HS-5 (cell line): ENCODE measurements around the gene EXT2.
A peak's percentile ranks its signal among the peaks of the same experiment; 100 is the strongest.

ENCODE experiments used
- DNase-seq: peaks from one replicate; pipeline ENCODE4 v3.0.0-alpha.2; 2012; ENCODE audit warnings: low read depth

Gene EXT2

DNA sequence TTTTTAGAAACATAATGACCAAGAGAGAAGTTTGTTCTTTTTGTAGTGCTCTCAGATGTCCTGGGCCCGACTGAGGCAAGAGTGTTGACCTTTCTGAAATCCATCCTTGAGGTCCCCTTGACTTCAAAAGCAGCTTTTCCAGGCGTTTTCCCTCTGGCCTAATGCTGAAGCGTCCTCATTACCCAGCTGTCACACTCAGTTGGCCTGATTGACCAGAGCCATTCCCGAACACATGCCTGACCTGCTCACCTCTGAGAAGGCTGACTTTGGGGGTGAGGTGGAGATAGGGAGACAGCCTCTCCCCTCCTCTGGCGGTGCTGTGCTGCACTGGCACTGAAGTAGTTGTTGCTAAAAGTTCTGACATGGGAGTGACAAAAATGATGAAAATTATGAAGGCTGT, 147.6 kb downstream of the EXT2 start:
- DNase-seq, result no peak

DNA sequence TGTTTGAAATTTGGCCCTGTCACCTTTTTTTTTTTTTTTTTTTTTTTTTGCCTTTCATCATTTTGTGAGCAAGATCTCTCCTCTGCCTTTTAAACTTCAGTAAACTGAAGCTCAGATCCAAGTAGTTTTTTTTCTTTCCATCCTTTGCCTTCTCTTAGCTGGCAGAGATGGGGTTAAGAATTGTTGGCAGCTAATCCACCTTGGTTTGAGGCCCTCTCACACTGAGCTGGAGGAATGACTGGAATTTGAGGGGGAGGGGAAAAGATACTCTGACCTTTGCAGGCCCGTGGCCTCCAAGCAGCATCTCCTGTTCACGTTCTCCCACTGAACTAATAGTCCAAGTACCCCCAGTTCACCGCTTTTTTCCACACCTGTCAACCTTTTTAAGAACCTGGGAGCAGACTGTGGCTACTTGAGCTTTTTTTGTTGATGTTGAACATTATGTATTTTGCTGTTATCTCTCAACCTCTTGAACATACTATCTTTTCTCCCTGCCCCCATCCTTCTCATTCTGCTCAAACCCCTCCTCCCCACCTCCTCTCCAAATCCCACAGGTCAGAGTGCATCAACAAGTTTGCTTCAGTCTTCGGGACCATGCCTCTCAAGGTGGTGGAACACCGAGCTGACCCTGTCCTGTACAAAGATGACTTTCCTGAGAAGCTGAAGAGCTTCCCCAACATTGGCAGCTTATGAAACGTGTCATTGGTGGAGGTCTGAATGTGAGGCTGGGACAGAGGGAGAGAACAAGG, 148.3 kb downstream of the EXT2 start:
- DNase-seq, result peak; percentile 18

DNA sequence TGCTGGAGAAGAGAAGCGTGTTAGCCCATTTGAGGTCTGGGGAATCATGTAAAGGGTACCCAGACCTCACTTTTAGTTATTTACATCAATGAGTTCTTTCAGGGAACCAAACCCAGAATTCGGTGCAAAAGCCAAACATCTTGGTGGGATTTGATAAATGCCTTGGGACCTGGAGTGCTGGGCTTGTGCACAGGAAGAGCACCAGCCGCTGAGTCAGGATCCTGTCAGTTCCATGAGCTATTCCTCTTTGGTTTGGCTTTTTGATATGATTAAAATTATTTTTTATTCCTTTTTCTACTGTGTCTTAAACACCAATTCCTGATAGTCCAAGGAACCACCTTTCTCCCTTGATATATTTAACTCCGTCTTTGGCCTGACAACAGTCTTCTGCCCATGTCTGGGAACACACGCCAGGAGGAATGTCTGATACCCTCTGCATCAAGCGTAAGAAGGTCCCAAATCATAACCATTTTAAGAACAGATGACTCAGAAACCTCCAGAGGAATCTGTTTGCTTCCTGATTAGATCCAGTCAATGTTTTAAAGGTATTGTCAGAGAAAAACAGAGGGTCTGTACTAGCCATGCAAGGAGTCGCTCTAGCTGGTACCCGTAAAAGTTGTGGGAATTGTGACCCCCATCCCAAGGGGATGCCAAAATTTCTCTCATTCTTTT, 149.3 kb downstream of the EXT2 start:
- no peak for DNase-seq

- DNase-seq, result no peak
Observed at GRCh38 chr11:44246726-44247125, 151.2 kb downstream of the EXT2 start.

- no peak for DNase-seq
Observed at GRCh38 chr11:44247508-44247907, 152.0 kb downstream of the EXT2 start.

GRCh38 chr11:44248109-44248508, 152.6 kb downstream of the EXT2 start:
- no peak for DNase-seq

- DNase-seq, result no peak
Observed at GRCh38 chr11:44250421-44250820, 154.9 kb downstream of the EXT2 start.

- DNase-seq, result no peak
Observed at GRCh38 chr11:44252999-44253602, 157.6 kb downstream of the EXT2 start.

GRCh38 chr11:44255406-44256071, 160.1 kb downstream of the EXT2 start:
- no peak for DNase-seq

- no peak for DNase-seq
Observed at GRCh38 chr11:44256673-44257291, 161.3 kb downstream of the EXT2 start.

- DNase-seq, result no peak
Observed at GRCh38 chr11:44257338-44258189, 162.1 kb downstream of the EXT2 start.

- no peak for DNase-seq
Observed at GRCh38 chr11:44258190-44258489, 162.7 kb downstream of the EXT2 start.

DNA sequence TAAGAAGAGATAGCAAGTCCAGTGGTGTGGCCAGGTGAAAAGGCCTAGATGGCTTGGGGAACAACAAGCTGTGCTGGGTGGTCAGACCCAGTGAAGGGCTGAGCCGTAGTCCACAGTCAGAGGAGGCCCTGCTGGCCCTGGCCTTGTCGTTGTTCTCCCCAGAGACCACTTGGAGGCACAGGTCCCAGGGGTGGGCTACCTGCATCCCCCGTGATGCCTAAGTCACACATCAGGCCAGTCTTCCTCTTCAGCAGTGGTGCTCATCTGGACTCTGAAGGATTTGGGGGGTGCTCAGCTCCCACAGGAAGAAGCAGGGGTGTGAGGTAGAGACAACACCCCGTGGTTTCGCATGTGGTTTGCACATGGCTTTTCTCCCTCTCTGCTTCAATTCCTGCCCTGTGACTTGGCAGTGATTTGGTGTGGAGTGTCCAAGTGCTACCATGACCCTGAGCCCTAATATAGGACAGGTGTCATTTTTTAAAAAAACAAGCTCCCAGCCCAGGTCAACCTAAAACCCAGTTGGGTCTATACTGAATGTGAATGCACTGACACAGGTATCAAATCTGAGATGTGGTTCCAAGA, 163.5 kb downstream of the EXT2 start:
- no peak for DNase-seq

- no peak for DNase-seq
Observed at GRCh38 chr11:44260081-44260480, 164.6 kb downstream of the EXT2 start.

- no peak for DNase-seq
Observed at GRCh38 chr11:44261800-44262591, 166.5 kb downstream of the EXT2 start.

DNA sequence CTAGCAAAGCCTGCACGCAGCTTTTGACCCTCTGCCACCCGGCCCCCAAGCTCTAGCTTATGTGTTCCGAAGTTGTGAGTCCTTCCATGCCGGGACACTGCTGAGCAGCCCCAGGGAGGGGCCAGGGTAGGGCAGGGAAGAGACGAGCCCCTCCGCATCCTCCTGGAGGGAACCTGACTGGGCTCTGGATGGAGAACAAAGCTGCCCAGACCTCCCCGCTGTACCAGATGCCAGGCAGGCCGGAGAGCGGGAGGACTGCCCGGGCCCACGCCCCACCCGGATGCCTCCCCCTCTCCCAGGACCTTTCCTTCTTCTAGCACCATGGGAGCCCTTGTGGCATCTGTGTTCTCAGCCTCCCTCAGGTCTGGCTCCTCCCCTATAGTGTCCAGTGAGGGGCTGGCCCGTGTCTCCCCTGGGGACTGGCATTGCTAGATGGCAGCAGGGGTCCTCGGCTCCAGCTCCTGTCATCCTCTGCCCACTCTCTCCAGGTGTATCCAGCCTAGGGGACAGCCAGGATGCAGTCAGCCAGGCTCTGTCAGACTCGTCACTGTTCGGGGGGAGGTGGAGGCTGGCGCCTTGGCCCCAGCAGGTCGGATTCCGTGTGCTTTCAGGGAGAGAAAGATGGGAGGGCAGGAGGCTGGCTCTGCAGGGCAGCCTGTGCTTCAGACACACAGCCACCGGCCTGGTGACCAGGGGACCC, 168.4 kb downstream of the EXT2 start:
- DNase-seq, result no peak

GRCh38 chr11:44264438-44264749, 168.9 kb downstream of the EXT2 start:
- no peak for DNase-seq

DNA sequence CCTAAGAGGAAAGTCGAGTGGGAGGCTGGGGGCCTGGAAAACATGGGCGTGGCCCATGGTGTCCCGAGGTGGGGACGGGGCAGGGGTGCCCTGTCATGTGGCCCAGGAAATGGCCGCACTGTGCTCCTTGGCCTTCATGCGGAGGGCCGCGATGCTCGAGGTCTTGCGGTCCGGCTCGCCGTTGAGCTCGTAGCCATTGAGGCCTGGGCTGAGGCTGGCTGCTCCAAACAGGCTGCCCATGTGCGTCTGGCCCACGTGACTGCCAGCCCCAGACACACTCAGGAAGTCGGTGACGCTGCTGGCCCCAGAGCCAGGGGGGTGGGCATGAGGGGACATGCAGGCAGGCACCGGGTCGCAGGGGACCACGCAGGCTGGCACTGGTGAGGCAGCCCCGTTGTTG, 169.3 kb downstream of the EXT2 start:
- DNase-seq, result no peak

DNA sequence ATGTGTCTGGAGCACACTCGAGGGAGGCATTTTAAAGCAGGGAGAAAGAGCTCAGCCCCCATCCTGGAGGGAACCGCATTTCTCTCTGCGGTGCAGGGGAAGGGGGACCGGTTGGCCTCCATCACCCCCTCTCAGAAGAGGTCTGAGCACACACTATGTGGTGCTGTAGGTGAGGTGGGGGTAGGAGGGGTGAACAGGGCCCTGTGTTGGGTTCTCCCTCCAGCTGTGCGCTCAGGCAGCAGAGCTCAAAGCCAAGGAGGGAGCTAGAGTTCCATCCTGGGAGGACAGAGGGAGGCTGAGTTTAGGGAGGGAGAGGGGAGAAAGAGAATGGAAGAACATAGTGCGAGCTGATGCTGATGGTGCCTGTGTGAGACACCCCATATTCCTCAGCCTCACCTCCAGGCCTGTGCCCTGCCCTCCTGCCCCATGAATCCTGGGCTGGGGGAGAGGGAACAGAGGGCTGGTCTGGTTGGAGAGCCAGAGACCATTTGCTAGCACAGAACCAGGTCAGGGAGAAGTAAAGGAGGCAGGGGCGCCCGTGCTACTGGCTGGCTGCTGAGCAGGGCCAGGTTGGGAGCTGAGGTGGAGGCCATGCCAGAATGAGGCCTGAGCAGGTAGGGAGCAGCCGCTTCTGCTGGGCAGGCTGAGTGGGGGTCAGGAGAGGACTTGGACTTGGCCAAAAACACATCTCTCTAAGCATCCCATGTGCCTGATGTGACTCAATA, 170.7 kb downstream of the EXT2 start:
- DNase-seq, result no peak
